Activated naive CD4-positive, alpha-beta T cell treated with anti-CD3 and anti-CD28 coated beads for 36 hours (primary cell): ENCODE data around the gene MYBPC1. TPM values are rescaled to one million over a fixed set of nuclear protein-coding genes. Genes with fewer than 3 reads are reported as not detected.
"Not testable (repeated sequence)": the region's sequence is repeated elsewhere in the genome, so short reads cannot be mapped to it uniquely, and the experiment has no call there.

Source experiments
- CTCF ChIA-PET: fragments of 350-600 bp; sonication (Branson Sonifier 250); formaldehyde crosslinking; loops from one replicate; lab custom pipeline; 2021; ENCODE audit warnings: antibody characterized with exemption; lab: Charles Lee
- DNase-seq: peaks from one replicate; pipeline ENCODE4 v3.0.0-alpha.2; 2020
- H3K27ac Mint-ChIP-seq: one replicate; pipeline ENCODE4 v1.8.0; 2021; ENCODE audit warnings: mild to moderate bottlenecking, mixed read lengths
- H3K27me3 Mint-ChIP-seq: one replicate; pipeline ENCODE4 v1.8.0; 2021; ENCODE audit warnings: low read depth, mixed read lengths
- H3K36me3 Mint-ChIP-seq: one replicate; pipeline ENCODE4 v1.8.0; 2021; ENCODE audit warnings: low read depth, mixed read lengths
- H3K4me1 Mint-ChIP-seq: one replicate; pipeline ENCODE4 v1.8.0; 2021; ENCODE audit warnings: low read depth, mixed read lengths
- H3K4me3 Mint-ChIP-seq: one replicate; pipeline ENCODE4 v1.8.0; 2021; ENCODE audit warnings: mild to moderate bottlenecking, moderate library complexity, mixed read lengths
- H3K9me3 Mint-ChIP-seq: one replicate; pipeline ENCODE4 v1.8.0; 2021; ENCODE audit warnings: mixed read lengths
- intact Hi-C: fragments of 100-400 bp; cut with micrococcal nuclease; formaldehyde crosslinking; loops from one replicate; pipeline ENCODE4 v1.15.1; 2023
- total RNA-seq, 2 experiments: library from RNA; stranded (reverse); gene quantifications; one replicate each; pipeline ENCODE4 v1.2.3, GENCODE V29; 2021

MYBPC1 gene
- total RNA-seq, 2 experiments from 2014 or later: not detected

- Mint-ChIP-seq H3K27ac (no peak overlapping the region), H3K36me3 (peaks cover 10% of the 10 kb centered on the region), H3K4me3 (no peak overlapping the region), H3K4me1 (peaks cover 5% of the 10 kb centered on the region), H3K9me3 (no peaks in the 10 kb centered on the region), H3K27me3 (no peaks in the 10 kb centered on the region)
- intact Hi-C loops: no loop called here
- DNase-seq: no peak
- CTCF ChIA-PET: interaction anchor here (0.6 kb wide), 1 partner anchor 26 kb away, joined by 3 read pairs; no protein-coding TSS in a partner anchor
Measured at GRCh38 chr12:101729842-101730241, 135.1 kb downstream of the MYBPC1 start.

GRCh38 chr12:101732318-101732717, 137.5 kb downstream of the MYBPC1 start:
- CTCF ChIA-PET: no interaction called here
- DNase-seq: no peak
- no peak overlapping the region for H3K27ac Mint-ChIP-seq
- H3K4me1 Mint-ChIP-seq: no peaks in the 10 kb centered on the region
- no peaks in the 10 kb centered on the region for H3K27me3 Mint-ChIP-seq
- intact Hi-C loops: no loop called here
- H3K36me3 Mint-ChIP-seq: peaks cover 7% of the 10 kb centered on the region
- no peak overlapping the region for H3K4me3 Mint-ChIP-seq
- H3K9me3 Mint-ChIP-seq: no peaks in the 10 kb centered on the region

DNA sequence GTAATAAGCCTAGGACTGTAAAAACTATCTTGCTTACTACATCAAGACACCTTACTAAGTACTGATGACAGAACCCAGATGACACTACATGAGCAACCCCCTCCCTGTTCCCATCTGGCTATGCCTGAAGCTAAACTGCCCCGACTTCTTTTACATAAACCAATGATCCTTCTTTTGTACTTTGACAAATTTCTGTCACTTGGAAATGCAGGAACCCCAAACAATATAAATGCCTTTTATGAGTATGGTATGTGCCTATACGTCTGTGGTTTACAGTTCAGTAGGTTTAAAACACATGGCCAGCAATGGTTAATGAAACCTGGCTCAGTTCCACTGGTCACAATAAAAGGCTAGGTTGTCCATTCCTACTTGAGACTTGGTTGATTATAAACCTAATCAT, 138.4 kb downstream of the MYBPC1 start:
- no peaks in the 10 kb centered on the region for H3K27me3 Mint-ChIP-seq
- CTCF ChIA-PET: no interaction called here
- H3K9me3 Mint-ChIP-seq: no peaks in the 10 kb centered on the region
- no peak overlapping the region for H3K27ac Mint-ChIP-seq
- no peak overlapping the region for H3K4me3 Mint-ChIP-seq
- no peaks in the 10 kb centered on the region for H3K4me1 Mint-ChIP-seq
- DNase-seq: no peak
- intact Hi-C loops: no loop called here
- peaks cover 11% of the 10 kb centered on the region for H3K36me3 Mint-ChIP-seq

DNA sequence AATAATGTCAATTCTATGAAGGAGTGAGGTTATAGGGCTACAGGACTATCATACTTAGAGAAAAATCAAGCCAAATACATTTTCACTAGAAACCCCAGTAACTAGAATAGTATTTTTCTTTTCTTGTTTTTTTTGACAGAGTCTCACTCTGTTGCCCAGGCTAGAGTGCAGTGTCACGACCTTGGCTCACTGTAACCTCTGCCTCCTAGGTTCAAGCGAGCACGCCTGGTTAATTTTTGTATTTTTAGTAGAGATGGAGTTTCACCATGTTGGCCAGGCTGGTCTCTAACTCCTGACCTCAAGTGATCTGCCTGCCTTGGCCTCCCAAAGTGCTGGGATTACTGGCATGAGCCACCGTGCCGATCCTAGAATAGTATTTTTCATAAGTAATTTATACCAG, 139.7 kb downstream of the MYBPC1 start:
- peaks cover 15% of the 10 kb centered on the region for H3K36me3 Mint-ChIP-seq
- not testable (repeated sequence) for H3K27ac Mint-ChIP-seq, DNase-seq

More for the DNA sequence above, 139.7 kb downstream of the MYBPC1 start:
- intact Hi-C loops, H3K4me3 Mint-ChIP-seq, H3K4me1 Mint-ChIP-seq, H3K27me3 Mint-ChIP-seq, H3K9me3 Mint-ChIP-seq: not testable (repeated sequence)
- CTCF ChIA-PET: interaction anchor here (1.6 kb wide), 1 partner anchor 104 kb away, joined by 4 read pairs; no protein-coding TSS in a partner anchor

Other genes with a start within 250 kb of the MYBPC1 start
- gene ARL1, start 187.2 kb upstream of the MYBPC1 start, total RNA-seq: 10 to 100 TPM; 44.1 to 48.4 TPM
- gene SPIC, start 119.6 kb upstream of the MYBPC1 start, total RNA-seq: not detected
- 10 to 100 TPM; 17.1 to 20.0 TPM for gene CHPT1, start 102.7 kb downstream of the MYBPC1 start, total RNA-seq
- gene SYCP3, start 144.5 kb downstream of the MYBPC1 start, total RNA-seq: not detected
- 10 to 100 TPM; 13.6 to 13.7 TPM for gene GNPTAB, start 236.0 kb downstream of the MYBPC1 start, total RNA-seq